HG02642 (cell line): ENCODE measurements around the gene TNFRSF21.
"Not testable (repeated sequence)": the region's sequence is repeated elsewhere in the genome, so short reads cannot be mapped to it uniquely, and the experiment has no call there.

Experiments used
- ATAC-seq: cut with Tn5 transposase; IDR thresholded peaks from one replicate; pipeline ENCODE4 v1.9.1; 2021; ENCODE audit warnings: mild to moderate bottlenecking; ENCODE audit not compliant: unreplicated experiment, poor library complexity

Gene TNFRSF21

DNA sequence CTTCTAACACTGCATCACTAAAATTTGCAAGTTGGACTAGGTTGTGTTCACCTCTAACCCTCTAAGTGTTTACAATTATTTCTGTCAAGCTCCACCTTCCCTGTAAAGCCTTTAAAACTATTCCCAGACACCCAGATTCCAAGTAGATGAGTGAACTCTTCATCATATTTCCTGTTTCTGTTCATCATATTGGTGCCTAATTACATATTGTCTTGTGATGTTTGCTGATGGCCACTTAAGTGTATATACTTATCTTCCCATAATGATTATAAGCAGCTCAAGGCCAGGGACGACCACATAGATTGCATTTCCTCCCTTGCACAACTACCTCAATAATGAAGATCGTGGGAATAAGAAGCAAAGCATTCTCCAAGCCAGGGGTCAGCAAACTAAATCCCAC lies 16.8 kb downstream of the TNFRSF21 start:
- ATAC-seq: no peak

- no peak for ATAC-seq
Observed at GRCh38 chr6:47292027-47292426, 17.7 kb downstream of the TNFRSF21 start.

DNA sequence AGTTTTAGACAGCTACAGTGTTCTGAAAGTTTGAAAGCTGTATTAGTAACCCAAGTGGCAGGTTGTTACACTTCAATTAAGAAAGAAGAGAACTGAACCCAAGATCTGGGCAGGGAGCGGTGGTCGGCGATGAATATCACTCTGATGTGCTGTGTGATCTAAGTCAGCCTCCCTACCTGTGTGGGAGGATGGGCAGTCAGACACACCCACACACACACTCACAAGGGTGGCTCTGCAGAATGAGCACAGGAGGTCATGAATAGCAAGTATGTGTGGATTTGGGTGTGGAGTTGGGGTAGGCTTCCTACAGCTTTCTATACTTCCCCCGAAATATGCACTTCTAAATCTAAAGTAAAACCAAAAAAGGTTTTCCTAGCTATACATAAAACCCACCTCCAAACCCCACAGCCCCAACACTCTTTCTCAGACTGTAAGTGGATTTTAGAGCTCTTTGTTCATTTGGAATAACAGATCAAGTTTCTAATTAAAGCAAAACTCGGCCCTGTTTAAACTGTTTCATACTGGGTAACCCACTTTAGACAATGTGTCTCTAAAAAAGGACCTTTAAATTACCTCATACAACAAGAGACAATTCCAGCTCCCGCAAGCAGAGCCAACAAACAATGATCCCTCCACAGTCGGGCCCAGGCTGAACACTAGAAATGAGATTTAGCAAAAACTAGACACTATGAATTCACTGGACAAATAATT lies 19.4 kb downstream of the TNFRSF21 start:
- ATAC-seq: no peak

- no peak for ATAC-seq
Observed at GRCh38 chr6:47288267-47289090, 21.2 kb downstream of the TNFRSF21 start.

GRCh38 chr6:47286301-47286700 lies 23.4 kb downstream of the TNFRSF21 start:
- ATAC-seq: no peak

DNA sequence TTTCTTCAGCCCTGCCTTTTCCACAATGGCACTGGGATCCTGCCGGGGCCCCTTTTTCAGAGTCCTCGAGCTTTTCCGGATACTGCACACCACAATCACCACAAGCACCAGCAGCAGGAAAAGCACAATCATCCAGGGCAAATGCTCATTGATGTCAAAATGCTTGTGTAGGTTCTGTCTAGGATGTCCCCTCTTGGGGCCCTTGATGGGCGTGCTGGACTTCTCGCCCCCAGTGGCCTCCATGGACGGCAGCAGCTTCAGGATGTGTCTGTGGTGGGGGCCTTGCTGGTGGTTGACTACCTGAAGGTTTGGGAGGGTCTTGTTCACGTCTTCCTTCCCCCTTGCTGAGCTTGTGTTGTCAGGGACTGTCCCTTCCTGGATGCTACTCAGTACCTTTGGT lies 25.7 kb downstream of the TNFRSF21 start:
- ATAC-seq: no peak

DNA sequence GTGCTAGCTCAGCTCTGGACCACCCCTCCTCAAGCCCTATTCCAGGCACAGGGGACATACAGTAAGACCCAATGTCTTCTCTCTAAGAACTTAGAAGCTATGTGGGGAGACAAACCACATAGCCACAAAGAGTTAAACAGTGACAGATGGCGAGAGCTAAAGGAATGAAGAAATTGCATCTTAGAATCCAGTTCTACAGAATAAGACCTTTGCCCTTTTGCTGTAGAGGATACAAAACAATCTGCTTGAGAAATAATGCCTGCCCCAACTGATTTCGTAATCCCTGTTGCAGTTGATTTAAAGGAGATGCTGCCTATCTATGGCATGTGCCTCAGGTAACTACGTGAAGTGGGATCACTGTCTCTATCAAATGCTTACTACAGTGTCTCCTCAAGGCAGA lies 31.2 kb downstream of the TNFRSF21 start:
- no peak for ATAC-seq

DNA sequence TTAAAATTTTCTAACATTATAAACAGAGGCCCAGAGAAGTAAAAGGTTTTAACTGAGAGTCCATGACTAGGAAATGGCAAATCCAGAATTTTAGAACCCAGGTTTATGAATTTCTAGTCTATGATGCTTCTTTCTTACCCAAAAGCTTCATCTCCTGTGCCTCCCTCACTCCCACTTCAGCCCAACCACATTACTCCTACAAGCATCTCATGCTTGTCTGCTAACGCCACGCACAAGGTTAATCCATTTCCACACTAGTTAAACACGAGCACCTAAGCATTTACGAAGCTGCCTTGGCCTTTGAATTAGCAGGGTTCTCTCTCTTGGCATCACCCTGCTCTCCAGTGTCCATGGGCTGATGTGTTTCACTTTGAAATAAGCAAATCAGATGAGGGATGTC lies 32.0 kb downstream of the TNFRSF21 start:
- ATAC-seq: no peak

- no peak for ATAC-seq
Observed at GRCh38 chr6:47276377-47276776, 33.3 kb downstream of the TNFRSF21 start.

DNA sequence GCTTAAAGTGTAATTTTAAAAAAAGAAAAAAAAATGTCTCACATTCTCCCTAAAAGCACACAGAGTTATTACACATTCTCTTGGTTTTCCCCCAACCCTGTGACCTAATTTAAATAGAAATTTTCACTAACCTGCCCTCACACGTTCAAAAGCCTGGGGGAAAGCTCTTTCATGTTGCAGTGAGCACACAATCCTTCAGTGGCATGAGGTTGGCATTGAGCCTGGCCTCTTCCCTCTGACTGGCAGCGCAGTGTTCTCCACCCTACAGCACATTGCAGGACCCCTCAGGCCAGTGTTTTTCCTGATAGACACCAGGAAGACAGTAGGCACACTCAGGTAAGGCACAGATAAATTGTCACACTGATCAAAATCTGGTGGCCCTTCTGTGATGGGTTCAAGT lies 34.1 kb downstream of the TNFRSF21 start:
- no peak for ATAC-seq

DNA sequence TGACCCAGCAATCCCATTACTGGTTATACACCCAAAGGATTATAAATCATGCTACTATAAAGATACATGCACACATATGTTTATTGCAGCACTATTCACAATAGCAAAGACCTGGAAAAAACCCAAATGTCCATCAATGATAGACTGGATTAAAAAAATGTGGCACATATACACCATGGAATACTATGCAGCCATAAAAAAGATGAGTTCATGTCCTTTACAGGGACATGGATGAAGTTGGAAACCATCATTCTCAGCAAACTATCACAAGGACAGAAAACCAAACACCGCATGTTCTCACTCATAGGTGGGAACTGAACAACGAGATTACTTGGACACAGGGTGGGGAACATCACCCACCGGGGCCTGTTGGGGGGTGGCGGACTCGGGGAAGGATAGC lies 34.6 kb downstream of the TNFRSF21 start:
- ATAC-seq: not testable (repeated sequence)

- ATAC-seq: no peak
Observed at GRCh38 chr6:47268572-47269187, 41.0 kb downstream of the TNFRSF21 start.

- ATAC-seq: no peak
Observed at GRCh38 chr6:47267301-47267700, 42.4 kb downstream of the TNFRSF21 start.

- no peak for ATAC-seq
Observed at GRCh38 chr6:47265971-47266370, 43.7 kb downstream of the TNFRSF21 start.

DNA sequence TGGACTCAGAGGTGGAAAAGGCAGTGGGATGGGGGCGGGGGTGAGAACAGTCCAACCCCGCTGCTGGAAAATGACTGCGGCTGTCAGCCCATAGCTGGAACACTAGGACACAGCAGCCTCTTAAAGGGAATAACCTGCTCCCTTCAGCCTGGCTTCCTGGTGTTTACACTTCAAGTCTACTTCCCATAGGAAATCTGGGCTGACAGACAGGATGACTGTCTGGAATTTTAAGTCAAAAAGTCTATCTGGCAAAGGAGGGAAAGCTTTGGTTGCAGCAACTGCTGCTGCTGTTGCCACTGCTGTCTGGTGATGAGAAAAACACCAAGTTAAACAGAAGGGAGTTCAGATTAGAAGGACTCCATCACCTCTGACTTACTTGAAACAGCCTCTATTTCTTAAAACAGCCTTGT lies 44.9 kb downstream of the TNFRSF21 start:
- no peak for ATAC-seq

DNA sequence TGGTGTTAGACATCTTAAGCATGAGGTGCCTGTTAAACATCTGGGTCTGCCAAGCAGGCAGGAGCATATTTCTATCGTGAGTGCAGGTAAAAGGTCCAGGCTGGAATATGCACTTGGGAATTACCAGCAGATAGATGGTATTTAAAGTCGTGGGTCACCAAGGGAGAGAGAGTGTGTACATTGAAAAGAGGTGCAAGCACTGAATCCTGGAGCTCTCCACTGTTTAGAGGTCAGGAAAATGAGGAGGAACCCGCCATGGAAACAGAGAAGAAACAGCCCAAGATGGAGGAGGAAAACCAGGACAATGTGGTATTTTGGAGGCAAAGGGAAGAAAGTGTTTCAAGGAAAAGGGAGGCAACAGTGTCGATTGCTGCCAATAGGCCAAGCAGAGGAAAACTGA lies 46.4 kb downstream of the TNFRSF21 start:
- ATAC-seq: no peak

DNA sequence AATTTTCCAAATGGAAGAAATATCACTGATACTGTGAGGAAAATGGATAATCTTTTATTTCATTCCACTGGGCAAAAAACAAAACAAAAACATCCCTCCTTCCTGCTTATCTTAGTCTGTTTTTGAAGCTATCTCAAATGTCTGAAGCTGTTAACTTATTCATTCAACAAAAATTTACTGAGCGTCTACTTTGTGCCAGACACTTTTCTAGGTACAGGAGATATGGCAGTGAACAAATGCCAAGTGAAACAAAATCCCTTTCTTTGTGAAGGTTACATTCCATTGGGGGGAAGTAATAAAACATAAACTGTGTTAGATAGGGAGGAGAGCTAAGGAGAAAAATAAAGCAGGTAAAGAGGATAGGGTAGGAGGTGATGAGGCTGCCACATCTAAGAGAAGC lies 47.5 kb downstream of the TNFRSF21 start:
- ATAC-seq: no peak

DNA sequence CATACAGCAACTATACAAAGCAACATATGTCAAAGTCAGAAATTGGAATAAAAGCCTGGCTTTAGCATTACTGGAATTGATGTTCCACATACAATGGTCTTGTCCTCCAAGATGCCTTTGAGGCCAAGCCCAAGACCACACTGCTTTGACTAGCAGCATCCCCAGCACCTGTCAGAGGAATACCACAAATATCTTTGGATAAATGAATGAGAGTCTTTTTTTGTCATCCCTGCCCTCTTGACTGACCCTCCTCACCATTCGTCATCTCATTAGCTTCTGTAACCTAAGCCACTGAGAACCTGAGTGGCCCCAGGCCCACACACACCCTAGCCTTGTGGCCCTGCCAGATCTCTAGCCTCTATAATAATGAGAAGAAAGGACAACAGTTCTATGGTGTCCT lies 48.5 kb downstream of the TNFRSF21 start:
- no peak for ATAC-seq

DNA sequence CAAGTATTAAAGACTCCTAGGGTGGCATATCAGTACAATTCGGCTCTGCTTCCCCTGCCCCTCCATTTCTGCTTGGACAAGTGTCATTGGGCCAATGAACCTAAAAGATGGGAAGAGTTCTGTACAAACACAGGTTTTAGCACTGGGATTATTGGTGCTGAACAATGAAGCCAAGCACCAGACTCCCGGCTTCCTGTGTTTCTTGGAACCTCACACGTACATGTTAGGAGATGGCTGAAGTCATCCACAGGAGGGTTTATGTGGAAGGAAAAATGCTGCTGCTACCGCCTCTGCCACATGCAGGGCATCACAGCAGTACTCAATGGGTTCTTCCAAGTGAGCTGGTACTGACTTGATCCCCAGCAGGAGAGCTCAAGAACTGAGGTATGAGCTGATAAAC lies 49.7 kb downstream of the TNFRSF21 start:
- ATAC-seq: no peak

GRCh38 chr6:47258724-47259347 lies 50.9 kb downstream of the TNFRSF21 start:
- ATAC-seq: no peak
